Endothelial cell of umbilical vein (primary cell): ENCODE results near the gene VIT. TPM values are rescaled to one million over a fixed set of nuclear protein-coding genes. Genes with fewer than 3 reads are reported as not detected.

ENCODE experiments used
- BruUV-seq: library from RNA; stranded (reverse); fragments of 400-500 nt; replicated peaks from 2 replicates; lab custom pipeline; 2021; lab: Mats Ljungman, UMichigan
- CTCF ChIA-PET: fragments of 300-600, 350-600 bp; sonication (Branson Sonifier 250); formaldehyde crosslinking; loops from one replicate; lab custom pipeline; 2021; ENCODE audit warnings: antibody characterized with exemption, inconsistent platforms; lab: Charles Lee
- POLR2A ChIA-PET: fragments of 300-600, 350-600 bp; sonication (Branson Sonifier 250); formaldehyde crosslinking; loops from one replicate; lab custom pipeline; 2021; ENCODE audit warnings: antibody characterized with exemption, inconsistent platforms; lab: Charles Lee
- DNase-seq: peaks from one replicate; pipeline ENCODE4 v3.0.0-alpha.2; 2011; ENCODE audit warnings: low read depth, low spot score
- FAIRE-seq: peaks from 2 replicates; lab custom pipeline; 2011; peaks lifted over from hg19 to GRCh38; lab: Jason Lieb, UNC
- H2AFZ ChIP-seq: 2 replicates; pipeline ENCODE4 v1.6.0; 2012; ENCODE audit warnings: low read depth, low read length, control low read depth, inconsistent platforms
- H3K27ac ChIP-seq: 2 replicates; pipeline ENCODE4 v1.5.1; 2011; ENCODE audit warnings: low read depth, mild to moderate bottlenecking, control low read depth, low read length, moderate library complexity; ENCODE audit not compliant: insufficient read depth
- H3K27me3 ChIP-seq, 2 experiments: 2 replicates each; pipeline versions ENCODE4 v1.6.0 to v1.6.1; 2011; ENCODE audit warnings: low read length in 2 of 2, mixed read lengths in 1 of 2; ENCODE audit not compliant: control insufficient read depth in 2 of 2, insufficient read depth in 2 of 2
- H3K36me3 ChIP-seq, 2 experiments: 2 replicates in 1 of 2; 3 replicates in 1 of 2; pipeline ENCODE4 v1.5.1; 2011; ENCODE audit warnings: low read length in 2 of 2, mild to moderate bottlenecking in 1 of 2, moderate library complexity in 1 of 2; ENCODE audit not compliant: control insufficient read depth in 2 of 2, insufficient read depth in 2 of 2; ENCODE audit errors: extremely low read depth in 1 of 2
- H3K4me1 ChIP-seq: 3 replicates; pipeline ENCODE4 v1.5.1; 2011; ENCODE audit warnings: mild to moderate bottlenecking, low read length; ENCODE audit not compliant: control insufficient read depth, insufficient read depth; ENCODE audit errors: extremely low read depth
- H3K4me2 ChIP-seq: 2 replicates; pipeline ENCODE4 v1.6.1; 2011; ENCODE audit warnings: low read length, control low read depth, mixed read lengths; ENCODE audit not compliant: insufficient read depth
- H3K4me3 ChIP-seq, 3 experiments: fragments of 200-600 bp in 1 of 3; sonication (generic), shearing (Covaris generic) in 1 of 3; replicated peaks in 1 of 3; 2 replicates each; pipeline ENCODE4 v1.5.1; 2011 to 2016; ENCODE audit warnings: control low read depth in 3 of 3, low read length in 3 of 3, mild to moderate bottlenecking in 2 of 3, inconsistent platforms in 1 of 3, low read depth in 1 of 3, moderate library complexity in 1 of 3; ENCODE audit not compliant: insufficient read depth in 1 of 3
- H3K79me2 ChIP-seq: 2 replicates; pipeline ENCODE4 v1.6.0; 2012; ENCODE audit warnings: low read length, inconsistent platforms; ENCODE audit not compliant: control insufficient read depth, insufficient read depth
- H3K9ac ChIP-seq: replicated peaks from 2 replicates; pipeline ENCODE3; 2011; ENCODE audit warnings: low read length, control low read depth; ENCODE audit not compliant: insufficient read depth; ENCODE audit errors: extremely low read depth
- H3K9me1 ChIP-seq: replicated peaks from 3 replicates; pipeline ENCODE4 v1.6.0; 2011; ENCODE audit warnings: mild to moderate bottlenecking, low read length; ENCODE audit not compliant: control insufficient read depth, insufficient read depth; ENCODE audit errors: extremely low read depth
- H3K9me3 ChIP-seq: replicated peaks from 2 replicates; pipeline ENCODE4 v1.5.1; 2012; ENCODE audit warnings: low read length, inconsistent platforms; ENCODE audit not compliant: control insufficient read depth, insufficient read depth
- H4K20me1 ChIP-seq: replicated peaks from 2 replicates; pipeline ENCODE3; 2011; ENCODE audit warnings: mild to moderate bottlenecking, low read length; ENCODE audit not compliant: control insufficient read depth, insufficient read depth; ENCODE audit errors: extremely low read depth
- EZH2 ChIP-seq: IDR thresholded peaks from 2 replicates; pipeline ENCODE4 v1.6.1; 2012; ENCODE audit warnings: borderline replicate concordance, low read depth, mild to moderate bottlenecking, moderate library complexity, low read length, inconsistent platforms; ENCODE audit not compliant: severe bottlenecking
- FOS ChIP-seq: IDR thresholded peaks from 2 replicates; pipeline ENCODE4 v1.6.1; 2011; ENCODE audit warnings: mild to moderate bottlenecking, low read length, moderate library complexity, borderline replicate concordance; ENCODE audit not compliant: insufficient read depth
- JUN ChIP-seq: IDR thresholded peaks from 2 replicates; pipeline ENCODE4 v1.6.1; 2011; ENCODE audit warnings: borderline replicate concordance, low read depth; ENCODE audit not compliant: insufficient read length, insufficient read depth
- MYC ChIP-seq: IDR thresholded peaks from one replicate; pipeline ENCODE4 v1.6.1; 2011; ENCODE audit warnings: mild to moderate bottlenecking, low read depth, low read length
- POLR2A ChIP-seq: IDR thresholded peaks from 2 replicates; pipeline ENCODE4 v1.6.1; 2012; ENCODE audit warnings: low read depth, mild to moderate bottlenecking, control low read depth, low read length
- POLR2AphosphoS5 ChIP-seq: IDR thresholded peaks from 2 replicates; pipeline ENCODE4 v1.6.1; 2012; ENCODE audit warnings: low read depth, mild to moderate bottlenecking, control low read depth, low read length, moderate library complexity; ENCODE audit not compliant: insufficient read depth
- dilution Hi-C: fragments of 300-500 bp; cut with MboI; formaldehyde crosslinking; loops from one replicate; pipeline ENCODE4 v1.15.0; 2019; ENCODE audit warnings: low sequenced_read_pairs; ENCODE audit not compliant: extremely low pct_ligation_motif_present
- intact Hi-C: fragments of 100-400 bp; cut with micrococcal nuclease; formaldehyde crosslinking; loops from one replicate; pipeline ENCODE4 v1.10.0; 2022
- polyA plus RNA-seq, 4 experiments: library from polyadenylated mRNA; depleted of rRNA in 3 of 4; stranded (reverse) in 3 of 4; unstranded in 1 of 4; fragments of >200 nt; gene quantifications; 2 replicates each; pipeline versions ENCODE4 v1.2.1 to v1.2.3, GENCODE V29; 2011 to 2012; ENCODE audit warnings: missing spikeins in 1 of 4
- total RNA-seq: library from RNA; stranded (reverse); gene quantifications from 2 replicates; pipeline ENCODE4 v1.2.3, GENCODE V29; 2021
- TF ChIP-seq, protein P1 (sequence below), 2 donors: IDR thresholded peaks; 1 replicate in 1 of 2; 2 replicates in 1 of 2; pipeline ENCODE4 v1.5.1; 2011; ENCODE audit warnings: low read length in 2 of 2, mild to moderate bottlenecking in 2 of 2, moderate library complexity in 2 of 2, control low read depth in 1 of 2, inconsistent platforms in 1 of 2, low read depth in 1 of 2; ENCODE audit not compliant: insufficient read depth in 1 of 2; ENCODE audit errors: extremely low read depth in 1 of 2

The VIT gene
- total and polyA plus RNA-seq, 2 donors (not counting 3 experiments of a cell fraction or from before 2014, with no cell fraction given) = 0.54 to 0.88 TPM

DNA sequence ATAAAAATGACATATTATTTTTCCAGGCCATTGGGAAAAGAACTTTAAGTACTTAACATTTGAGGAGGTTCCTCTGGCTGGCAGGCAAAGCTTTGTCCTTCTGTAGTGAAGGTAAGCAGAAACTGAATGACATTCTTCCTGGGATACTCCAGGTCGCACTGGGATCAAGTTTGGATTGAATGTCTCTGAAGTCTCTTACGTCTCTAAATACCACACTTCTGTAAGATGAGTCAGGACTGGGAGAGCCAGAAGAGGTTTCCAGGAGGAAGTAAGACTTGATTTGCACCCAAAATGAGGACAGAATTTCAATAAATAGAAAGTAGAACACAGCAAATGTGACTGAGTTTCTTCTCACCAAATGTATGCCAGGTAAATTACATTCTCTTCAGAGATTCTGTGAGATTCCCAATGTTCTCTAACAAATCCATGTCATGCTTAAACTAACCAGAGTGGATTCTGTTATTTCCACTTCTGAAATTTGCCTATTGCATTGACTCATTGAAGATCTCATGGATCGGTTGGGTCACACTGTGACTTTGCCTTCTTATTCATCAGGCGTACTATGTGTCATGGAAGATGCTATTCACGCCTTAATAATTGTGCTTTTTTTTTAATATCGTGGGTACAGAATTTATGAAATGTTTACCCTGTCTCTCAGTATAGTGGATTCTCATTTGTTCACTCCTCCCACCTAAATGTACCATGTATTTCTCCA, 25.5 kb upstream of the VIT start:
- TF ChIP-seq FOS = peak; percentile 20
- no peak for TF ChIP-seq JUN
- no peaks in the 10 kb centered on the region for H3K36me3 ChIP-seq
- H3K9ac ChIP-seq = no peak overlapping the region
- H3K9me3 ChIP-seq = no peaks in the 10 kb centered on the region
- no peak overlapping the region for H3K4me3 ChIP-seq
- dilution Hi-C loops (loop anchor here (25.0 kb wide), 1 partner anchor 159 kb away; no protein-coding TSS in a partner anchor), intact Hi-C loops (loop anchor here (5.0 to 10.0 kb wide), 2 partner anchors 699 to 776 kb away; no protein-coding TSS in a partner anchor)
- BruUV-seq = no TSS peak
- H2AFZ ChIP-seq = peak overlapping the region; percentile 47
- DNase-seq (peak; percentile 32), FAIRE-seq (peak; percentile 4)
- peaks cover 11% of the 10 kb centered on the region for H3K4me1 ChIP-seq
- H3K9me1 ChIP-seq = no peaks in the 10 kb centered on the region
- no peak overlapping the region for H3K27ac ChIP-seq
- H4K20me1 ChIP-seq = no peaks in the 10 kb centered on the region
- H3K4me2 ChIP-seq = no peak overlapping the region
- H3K79me2 ChIP-seq = no peaks in the 10 kb centered on the region
- CTCF ChIA-PET = interaction anchor here (1.0 to 1.9 kb wide), 6 partner anchors 102 to 318 kb away, joined by 3 to 14 read pairs (median 4); no protein-coding TSS in a partner anchor
- no peaks in the 10 kb centered on the region for H3K27me3 ChIP-seq
- POLR2A ChIA-PET = no interaction called here

DNA sequence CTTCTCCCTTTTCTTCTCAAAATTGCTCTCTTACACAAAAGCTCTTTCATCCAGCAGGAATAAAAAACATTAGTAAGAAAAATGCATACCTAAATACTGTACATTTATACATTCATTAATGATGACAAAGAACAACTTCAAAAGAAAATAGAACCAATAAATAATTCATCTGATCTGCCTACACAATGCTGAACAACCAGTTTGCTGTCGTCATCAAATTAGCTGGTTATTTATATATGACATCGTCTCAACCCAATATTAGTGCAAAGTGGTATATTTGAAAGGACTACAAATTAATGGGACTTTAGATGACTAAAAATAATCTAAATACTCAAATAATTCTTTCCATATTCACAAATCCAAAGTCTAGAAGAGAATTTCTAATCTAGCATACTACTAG, 24.8 kb upstream of the VIT start:
- DNase-seq = no peak
- H2AFZ ChIP-seq = no peak overlapping the region
- intact Hi-C loops = loop anchor here (2.0 to 10.0 kb wide), 3 partner anchors 99 to 777 kb away; no protein-coding TSS in a partner anchor
- CTCF ChIA-PET = interaction anchor here (0.8 to 1.9 kb wide), 16 partner anchors 8 to 350 kb away, joined by 3 to 14 read pairs (median 4); no protein-coding TSS in a partner anchor
- no peak for FAIRE-seq
- no peak overlapping the region for H3K4me3 ChIP-seq
- no peak overlapping the region for H3K27ac ChIP-seq
- no peaks in the 10 kb centered on the region for H3K9me1 ChIP-seq
- H3K27me3 ChIP-seq = no peaks in the 10 kb centered on the region
- no peak overlapping the region for H3K4me2 ChIP-seq
- H3K9me3 ChIP-seq = no peaks in the 10 kb centered on the region
- H3K9ac ChIP-seq = no peak overlapping the region
- H3K36me3 ChIP-seq = no peaks in the 10 kb centered on the region
- no TSS peak for BruUV-seq
- peaks cover 11% of the 10 kb centered on the region for H3K4me1 ChIP-seq
- TF ChIP-seq FOS (no peak), EZH2 (no peak), JUN (no peak), POLR2A (no peak), MYC (no peak), POLR2AphosphoS5 (no peak)
- TF ChIP-seq, protein P1, sequence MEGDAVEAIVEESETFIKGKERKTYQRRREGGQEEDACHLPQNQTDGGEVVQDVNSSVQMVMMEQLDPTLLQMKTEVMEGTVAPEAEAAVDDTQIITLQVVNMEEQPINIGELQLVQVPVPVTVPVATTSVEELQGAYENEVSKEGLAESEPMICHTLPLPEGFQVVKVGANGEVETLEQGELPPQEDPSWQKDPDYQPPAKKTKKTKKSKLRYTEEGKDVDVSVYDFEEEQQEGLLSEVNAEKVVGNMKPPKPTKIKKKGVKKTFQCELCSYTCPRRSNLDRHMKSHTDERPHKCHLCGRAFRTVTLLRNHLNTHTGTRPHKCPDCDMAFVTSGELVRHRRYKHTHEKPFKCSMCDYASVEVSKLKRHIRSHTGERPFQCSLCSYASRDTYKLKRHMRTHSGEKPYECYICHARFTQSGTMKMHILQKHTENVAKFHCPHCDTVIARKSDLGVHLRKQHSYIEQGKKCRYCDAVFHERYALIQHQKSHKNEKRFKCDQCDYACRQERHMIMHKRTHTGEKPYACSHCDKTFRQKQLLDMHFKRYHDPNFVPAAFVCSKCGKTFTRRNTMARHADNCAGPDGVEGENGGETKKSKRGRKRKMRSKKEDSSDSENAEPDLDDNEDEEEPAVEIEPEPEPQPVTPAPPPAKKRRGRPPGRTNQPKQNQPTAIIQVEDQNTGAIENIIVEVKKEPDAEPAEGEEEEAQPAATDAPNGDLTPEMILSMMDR (IDR thresholded peaks at IDR 0.05; ENCODE audit: extremely low read depth in 1 of 2, insufficient read depth in 1 of 2, low read depth in 1 of 2, low read length in 2 of 2) = no peak
- H4K20me1 ChIP-seq = no peaks in the 10 kb centered on the region
- dilution Hi-C loops = loop anchor here (25.0 kb wide), 1 partner anchor 159 kb away; no protein-coding TSS in a partner anchor
- POLR2A ChIA-PET = no interaction called here
- no peaks in the 10 kb centered on the region for H3K79me2 ChIP-seq
